C4-2B (cell line): ENCODE measurements around the gene NTNG1.
A peak's percentile ranks its signal among the peaks of the same experiment; 100 is the strongest.

ENCODE experiments used
- H3K27ac ChIP-seq: fragments of 450-650 bp; 2 replicates; pipeline ENCODE4 v1.5.1; 2017
- CTCF ChIP-seq: fragments of 450-650 bp; conservative IDR thresholded peaks from 2 replicates; pipeline ENCODE4 v1.5.1; 2017; ENCODE audit warnings: mild to moderate bottlenecking
- ZFX ChIP-seq: fragments of 450-650 bp; IDR thresholded peaks from 2 replicates; pipeline ENCODE4 v1.6.1; 2017

NTNG1 gene

GRCh38 chr1:107196973-107197562 is 56.2 kb downstream of the NTNG1 start:
- TF ChIP-seq CTCF (peak; percentile 66), ZFX (no peak)
- H3K27ac ChIP-seq, result no peak overlapping the region

GRCh38 chr1:107198561-107198960 is 57.7 kb downstream of the NTNG1 start:
- TF ChIP-seq CTCF (no peak), ZFX (no peak)
- no peak overlapping the region for H3K27ac ChIP-seq

- H3K27ac ChIP-seq, result no peak overlapping the region
- TF ChIP-seq CTCF (no peak), ZFX (no peak)
Observed at GRCh38 chr1:107200631-107201030, 59.8 kb downstream of the NTNG1 start.

DNA sequence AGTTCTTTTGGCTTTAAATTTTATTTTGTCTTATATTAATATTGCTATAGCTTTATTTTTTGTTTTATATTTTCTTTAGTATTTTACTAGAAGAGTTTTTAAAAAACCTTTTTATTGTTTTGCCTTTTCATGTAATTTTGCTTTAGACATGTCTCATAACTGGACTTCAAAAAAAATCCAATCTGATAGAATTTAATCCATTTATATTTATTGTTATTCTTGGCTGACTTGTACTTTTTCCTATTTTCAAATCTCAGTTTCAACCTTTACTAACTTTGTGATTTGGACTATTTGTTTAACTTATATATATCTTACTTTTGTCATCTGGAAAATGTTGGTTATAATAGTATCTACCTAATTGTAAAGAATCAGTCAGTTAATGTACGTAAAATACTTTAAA is 61.2 kb downstream of the NTNG1 start:
- no peak overlapping the region for H3K27ac ChIP-seq
- TF ChIP-seq ZFX, result no peak
- no peak for TF ChIP-seq CTCF

DNA sequence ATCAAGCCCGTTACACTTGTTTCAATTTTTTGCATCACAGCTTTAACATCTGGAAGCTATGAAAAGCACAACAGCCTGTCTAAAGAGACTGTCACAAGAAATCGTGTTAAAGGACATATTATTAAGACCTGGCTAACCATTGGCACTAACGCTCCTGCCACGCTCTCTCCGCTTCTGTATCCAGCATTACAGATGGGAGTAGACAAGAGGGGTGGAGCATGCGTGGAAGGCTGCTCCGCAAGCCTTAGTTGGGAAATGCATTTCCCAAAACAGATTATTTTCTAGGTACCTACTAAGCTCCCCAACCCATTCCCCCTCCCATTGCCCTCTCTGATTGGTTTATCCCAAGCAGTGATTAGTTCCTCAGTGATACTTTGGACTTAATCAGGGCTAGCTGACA is 72.4 kb downstream of the NTNG1 start:
- TF ChIP-seq CTCF (no peak), ZFX (no peak)
- no peak overlapping the region for H3K27ac ChIP-seq

- H3K27ac ChIP-seq, result no peak overlapping the region
- TF ChIP-seq CTCF, result no peak
- TF ChIP-seq ZFX, result no peak
Observed at GRCh38 chr1:107220036-107220435, 79.2 kb downstream of the NTNG1 start.

DNA sequence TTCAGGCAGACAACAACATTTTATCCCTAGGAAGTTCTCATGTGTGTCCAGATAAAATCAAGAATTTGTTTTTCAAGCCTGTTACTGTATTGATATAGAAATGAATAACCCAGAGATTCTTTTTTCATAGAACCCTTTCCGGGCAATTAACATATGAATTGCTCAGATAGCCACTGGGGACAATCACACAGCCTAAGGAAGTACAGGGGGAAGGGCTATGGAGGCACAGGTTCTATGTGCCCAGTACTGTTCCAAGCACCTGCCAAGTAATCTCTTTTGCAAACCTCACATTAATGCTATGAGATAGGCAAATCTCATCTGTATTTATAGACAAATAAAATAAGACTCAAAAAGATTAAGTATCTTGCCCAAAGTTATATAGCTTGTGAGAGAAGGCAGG is 84.9 kb downstream of the NTNG1 start:
- H3K27ac ChIP-seq, result no peak overlapping the region
- TF ChIP-seq CTCF (no peak), ZFX (no peak)
